ENCODE results near the gene DCAF15. TPM values are rescaled to one million over a fixed set of nuclear protein-coding genes. Genes with fewer than 3 reads are reported as not detected.

The DCAF15 gene
- total RNA-seq, 1 donor from 2014 or later = 49.5 TPM

DNA sequence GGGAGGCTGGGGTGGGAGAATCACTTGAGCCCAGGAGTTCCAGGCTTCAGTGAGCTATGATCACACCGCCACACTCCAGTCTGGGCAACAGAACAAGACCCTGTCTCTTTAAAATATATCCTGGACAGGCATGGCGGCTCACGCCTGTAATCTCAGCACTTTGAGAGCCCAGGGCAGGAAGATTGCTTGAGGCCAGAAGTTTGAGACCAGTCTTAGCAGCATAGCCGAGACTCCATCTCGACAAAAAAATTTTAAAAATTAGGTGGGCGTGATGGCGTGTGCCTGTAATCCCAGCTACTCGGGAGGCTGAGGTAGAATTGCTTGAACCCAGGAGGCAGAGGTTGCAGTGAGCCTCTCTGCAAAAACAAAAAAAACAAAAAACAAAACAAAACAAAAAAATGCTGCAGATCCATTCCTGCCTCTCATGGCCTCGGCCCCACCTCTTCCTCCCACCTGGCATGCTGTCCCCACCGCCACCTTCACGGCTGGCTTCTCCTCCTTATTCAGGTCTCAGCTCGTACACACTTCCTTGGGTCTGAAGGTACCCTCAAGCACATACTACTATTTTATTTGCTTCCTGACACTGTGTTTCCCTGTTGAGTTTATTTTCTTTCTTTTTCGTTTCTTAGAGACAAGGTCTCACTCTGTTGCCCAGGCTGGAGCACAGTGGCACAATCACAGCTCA, 48.5 kb downstream of the DCAF15 start:
- TF ChIP-seq, protein P1, sequence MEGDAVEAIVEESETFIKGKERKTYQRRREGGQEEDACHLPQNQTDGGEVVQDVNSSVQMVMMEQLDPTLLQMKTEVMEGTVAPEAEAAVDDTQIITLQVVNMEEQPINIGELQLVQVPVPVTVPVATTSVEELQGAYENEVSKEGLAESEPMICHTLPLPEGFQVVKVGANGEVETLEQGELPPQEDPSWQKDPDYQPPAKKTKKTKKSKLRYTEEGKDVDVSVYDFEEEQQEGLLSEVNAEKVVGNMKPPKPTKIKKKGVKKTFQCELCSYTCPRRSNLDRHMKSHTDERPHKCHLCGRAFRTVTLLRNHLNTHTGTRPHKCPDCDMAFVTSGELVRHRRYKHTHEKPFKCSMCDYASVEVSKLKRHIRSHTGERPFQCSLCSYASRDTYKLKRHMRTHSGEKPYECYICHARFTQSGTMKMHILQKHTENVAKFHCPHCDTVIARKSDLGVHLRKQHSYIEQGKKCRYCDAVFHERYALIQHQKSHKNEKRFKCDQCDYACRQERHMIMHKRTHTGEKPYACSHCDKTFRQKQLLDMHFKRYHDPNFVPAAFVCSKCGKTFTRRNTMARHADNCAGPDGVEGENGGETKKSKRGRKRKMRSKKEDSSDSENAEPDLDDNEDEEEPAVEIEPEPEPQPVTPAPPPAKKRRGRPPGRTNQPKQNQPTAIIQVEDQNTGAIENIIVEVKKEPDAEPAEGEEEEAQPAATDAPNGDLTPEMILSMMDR (conservative IDR thresholded peaks at IDR 0.05; ENCODE audit: low read depth, low read length) = no peak
- no peak overlapping the region for H3K4me3 ChIP-seq (ENCODE audit: low read depth, low read length)
- DNase-seq (ENCODE audit: low read depth) = no peak

DNA sequence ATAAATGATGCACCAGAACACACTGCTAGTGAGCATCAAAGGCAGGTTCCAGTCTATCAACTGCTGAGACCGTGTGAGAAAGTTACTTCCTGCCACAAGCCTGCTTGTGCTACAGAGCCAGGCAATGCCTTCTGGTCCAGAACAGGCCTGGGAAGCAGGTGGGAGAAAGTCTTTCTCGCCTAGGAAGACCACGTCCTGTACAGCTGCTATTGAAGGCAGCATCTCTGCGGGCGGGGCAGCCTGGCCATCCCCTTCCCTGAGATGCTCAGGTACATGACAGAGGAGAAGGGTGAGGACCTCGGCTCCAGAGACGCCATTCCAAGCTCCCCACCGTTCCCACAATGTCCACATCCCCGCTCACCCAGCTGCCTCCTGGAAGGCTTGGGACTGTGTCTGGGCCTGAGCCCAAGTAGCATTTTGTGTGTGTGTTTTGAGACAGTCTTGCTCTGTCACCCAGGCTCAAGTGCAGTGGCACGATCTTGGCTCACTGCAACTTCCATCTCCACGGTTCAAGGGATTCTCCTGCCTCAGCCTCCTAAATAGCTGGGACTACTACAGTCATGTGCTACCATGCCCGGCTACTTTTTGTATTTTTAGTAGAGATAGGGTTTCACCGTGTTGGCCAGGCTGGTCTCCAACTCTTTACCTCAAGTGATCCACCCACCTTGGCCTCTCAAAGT, 50.4 kb downstream of the DCAF15 start:
- DNase-seq (ENCODE audit: low read depth) = no peak
- TF ChIP-seq, protein P1 (conservative IDR thresholded peaks at IDR 0.05; ENCODE audit: low read depth, low read length) = no peak
- H3K4me3 ChIP-seq (ENCODE audit: low read depth, low read length) = no peak overlapping the region

DNA sequence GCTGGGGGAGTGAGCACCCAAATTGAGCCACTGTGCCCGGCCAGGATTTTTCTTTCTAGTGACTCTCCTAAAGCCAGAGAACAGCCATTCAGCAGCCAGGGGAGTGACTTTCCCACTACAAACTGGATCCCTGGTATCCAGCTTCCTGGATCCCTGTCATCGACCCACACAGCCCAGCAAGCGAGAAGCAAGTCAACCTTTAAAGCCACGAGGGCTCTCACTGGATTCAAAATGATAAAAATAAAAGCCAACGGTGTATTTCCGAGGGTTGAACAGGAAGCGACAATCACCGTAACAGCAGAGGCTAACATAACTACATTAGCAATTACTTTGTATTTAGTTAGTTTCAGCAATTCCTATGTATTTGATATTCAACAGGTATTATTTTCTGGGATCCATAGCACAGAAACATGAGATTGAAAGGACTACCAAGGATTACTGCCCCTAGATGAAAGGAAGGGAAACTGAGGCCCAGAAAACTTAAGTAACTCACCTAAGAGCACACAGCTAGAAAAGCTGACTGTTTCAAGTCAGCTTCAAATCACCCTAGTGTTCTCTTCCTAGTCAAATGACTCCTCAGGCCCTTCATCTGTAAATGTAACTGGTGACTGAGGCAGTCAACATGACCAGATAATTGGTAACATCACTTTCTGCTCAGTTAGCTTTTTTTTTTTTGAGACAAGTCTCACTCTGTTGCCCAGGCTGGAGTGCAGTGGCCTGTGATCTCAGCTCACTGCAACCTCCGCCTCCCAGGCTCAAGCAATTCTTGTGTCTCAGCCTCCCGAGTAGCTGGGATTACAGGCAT, 51.1 kb downstream of the DCAF15 start:
- no peak for DNase-seq (ENCODE audit: low read depth)
- no peak overlapping the region for H3K4me3 ChIP-seq (ENCODE audit: low read depth, low read length)
- TF ChIP-seq, protein P1 (conservative IDR thresholded peaks at IDR 0.05; ENCODE audit: low read depth, low read length) = no peak

GRCh38 chr19:14004619-14005348, 52.5 kb downstream of the DCAF15 start:
- H3K4me3 ChIP-seq (ENCODE audit: low read depth, low read length) = peak overlapping the region; percentile 43
- DNase-seq (ENCODE audit: low read depth) = no peak
- TF ChIP-seq, protein P1 (conservative IDR thresholded peaks at IDR 0.05; ENCODE audit: low read depth, low read length) = no peak

DNA sequence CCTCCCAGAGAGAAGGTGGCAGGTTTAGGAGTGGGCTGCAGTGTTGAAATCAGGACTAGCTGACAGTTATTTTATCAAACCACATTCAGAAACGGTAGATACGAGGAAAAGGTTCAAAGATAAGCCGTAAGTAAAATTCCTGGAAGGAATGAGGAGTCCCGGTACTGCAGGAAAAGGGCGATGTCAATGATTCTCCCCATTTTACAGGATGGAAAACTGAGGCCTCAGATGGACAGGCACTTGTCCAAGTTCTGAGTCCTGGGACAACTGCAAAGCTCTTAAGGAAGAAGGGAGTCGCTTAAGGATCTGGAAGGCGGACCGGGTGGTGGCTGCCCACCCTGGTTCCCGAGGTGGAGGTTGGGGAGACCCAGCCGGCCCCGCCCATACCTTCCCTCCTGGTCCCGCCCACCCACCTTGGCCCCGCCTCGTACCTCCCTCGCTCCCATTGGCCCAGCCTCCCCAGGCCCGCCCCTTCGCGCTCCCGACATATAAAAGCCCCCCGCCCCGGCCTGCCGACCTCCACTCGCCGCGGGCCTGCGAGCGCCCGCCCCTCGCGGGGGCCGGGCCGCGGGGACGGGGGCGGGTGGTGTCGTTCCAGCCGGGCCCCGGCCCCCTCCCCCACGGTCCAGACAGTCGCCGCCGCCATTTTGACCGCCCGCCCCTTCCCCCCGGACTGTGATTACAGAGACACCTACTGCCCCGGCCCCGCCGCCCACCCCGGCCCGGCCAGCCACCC, 53.2 kb downstream of the DCAF15 start:
- H3K4me3 ChIP-seq (ENCODE audit: low read depth, low read length) = peak overlapping the region; percentile 86
- TF ChIP-seq, protein P1 (conservative IDR thresholded peaks at IDR 0.05; ENCODE audit: low read depth, low read length) = no peak
- no peak for DNase-seq (ENCODE audit: low read depth)

All from epithelial cell of proximal tubule (primary cell).